NCI-H2196 treated with DMSO at 0.1 percent for 48 hours (cell line): ENCODE results near the gene HSPB3.
"Not testable (repeated sequence)": the region's sequence is repeated elsewhere in the genome, so short reads cannot be mapped to it uniquely, and the experiment has no call there.

Experiments used
- DNase-seq: peaks from one replicate; lab custom pipeline; 2025; ENCODE audit not compliant: unreplicated experiment; lab: John Stamatoyannopoulos, UW

The HSPB3 gene

DNA sequence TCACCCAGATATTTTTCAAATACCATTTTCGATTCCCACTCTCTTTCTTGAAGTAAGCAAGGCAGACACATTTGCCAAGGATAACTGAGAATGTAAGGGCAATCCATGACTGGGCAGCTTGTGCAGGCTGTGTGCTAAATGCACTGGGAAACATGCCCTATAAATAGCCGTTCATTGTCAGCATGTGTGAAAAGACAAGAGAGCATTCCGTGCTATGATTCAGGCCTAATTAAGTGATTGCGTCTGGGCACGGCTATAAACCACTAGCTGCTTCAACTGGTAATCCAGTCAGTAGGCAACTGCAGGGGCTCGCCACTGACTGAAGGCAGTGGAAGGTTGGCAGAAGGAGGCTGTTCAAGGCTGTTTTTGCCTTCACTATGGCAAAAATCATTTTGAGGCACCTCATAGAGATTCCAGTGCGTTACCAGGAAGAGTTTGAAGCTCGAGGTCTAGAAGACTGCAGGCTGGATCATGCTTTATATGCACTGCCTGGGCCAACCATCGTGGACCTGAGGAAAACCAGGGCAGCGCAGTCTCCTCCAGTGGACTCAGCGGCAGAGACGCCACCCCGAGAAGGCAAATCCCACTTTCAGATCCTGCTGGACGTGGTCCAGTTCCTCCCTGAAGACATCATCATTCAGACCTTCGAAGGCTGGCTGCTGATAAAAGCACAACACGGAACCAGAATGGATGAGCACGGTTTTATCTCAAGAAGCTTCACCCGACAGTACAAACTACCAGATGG lies at the start of gene HSPB3:
HSPB3 (plus strand) TSS at position 287 of the 745 bp plus-strand sequence; CDS start at position 378, 91 bp downstream.
- no peak for DNase-seq

GRCh38 chr5:54411176-54411575 lies 44.3 kb upstream of the HSPB3 start:
- DNase-seq, result no peak

DNA sequence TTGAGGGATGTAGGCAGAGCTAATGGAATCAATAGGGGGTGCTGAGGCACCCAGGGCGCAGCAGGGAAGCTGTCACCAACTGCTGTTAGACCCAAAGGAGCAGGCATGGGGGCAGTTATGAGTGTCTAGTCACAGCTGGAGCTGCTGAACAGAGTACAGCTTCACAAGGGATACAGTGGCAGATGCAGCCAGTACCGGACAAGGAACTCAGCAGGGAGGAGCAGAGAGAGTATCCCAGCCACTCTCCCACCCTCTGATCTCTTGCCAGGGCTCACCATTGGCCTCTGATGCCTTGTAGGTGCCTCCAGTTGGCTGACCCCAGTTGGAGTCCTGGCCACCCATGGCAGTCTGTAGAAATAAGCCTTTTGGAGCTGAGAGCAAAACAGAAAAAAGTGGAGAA lies 42.6 kb upstream of the HSPB3 start:
- no peak for DNase-seq

- DNase-seq, result no peak
Observed at GRCh38 chr5:54415147-54415546, 40.4 kb upstream of the HSPB3 start.

GRCh38 chr5:54415896-54416601 lies 39.5 kb upstream of the HSPB3 start:
- DNase-seq, result no peak

DNA sequence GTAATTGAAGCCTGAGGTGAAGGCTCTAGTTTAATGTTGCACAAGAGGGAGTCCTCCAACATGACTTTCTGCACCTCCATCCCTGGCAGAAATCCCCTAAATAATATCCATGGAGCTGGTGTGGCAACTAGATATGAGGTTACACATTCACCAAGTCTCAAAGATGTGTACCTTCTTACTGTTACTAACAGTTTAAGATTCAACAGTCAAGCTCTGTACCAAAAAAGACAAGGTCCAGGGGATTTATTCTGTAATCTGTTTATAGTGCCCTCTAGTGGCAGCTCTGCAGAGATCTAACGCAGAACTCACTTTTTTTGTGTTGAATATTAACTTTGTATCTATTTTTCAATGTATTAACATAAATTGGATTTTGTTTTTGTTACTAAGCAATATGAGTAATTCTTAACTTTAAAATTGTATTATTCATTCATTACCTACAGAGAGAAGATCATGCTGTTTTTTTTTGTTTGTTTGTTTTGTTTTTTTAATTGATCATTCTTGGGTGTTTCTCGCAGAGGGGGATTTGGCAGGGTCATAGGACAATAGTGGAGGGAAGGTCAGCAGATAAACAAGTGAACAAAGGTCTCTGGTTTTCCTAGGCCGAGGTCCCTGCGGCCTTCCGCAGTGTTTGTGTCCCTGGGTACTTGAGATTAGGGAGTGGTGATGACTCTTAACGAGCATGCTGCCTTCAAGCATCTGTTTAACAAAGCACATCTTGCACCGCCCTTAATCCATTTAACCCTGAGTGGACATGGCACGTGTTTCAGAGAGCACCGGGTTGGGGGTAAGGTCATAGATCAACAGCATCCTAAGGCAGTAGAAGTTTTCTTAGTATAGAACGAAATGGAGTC lies 35.7 kb upstream of the HSPB3 start:
- peak; percentile 4 for DNase-seq

DNA sequence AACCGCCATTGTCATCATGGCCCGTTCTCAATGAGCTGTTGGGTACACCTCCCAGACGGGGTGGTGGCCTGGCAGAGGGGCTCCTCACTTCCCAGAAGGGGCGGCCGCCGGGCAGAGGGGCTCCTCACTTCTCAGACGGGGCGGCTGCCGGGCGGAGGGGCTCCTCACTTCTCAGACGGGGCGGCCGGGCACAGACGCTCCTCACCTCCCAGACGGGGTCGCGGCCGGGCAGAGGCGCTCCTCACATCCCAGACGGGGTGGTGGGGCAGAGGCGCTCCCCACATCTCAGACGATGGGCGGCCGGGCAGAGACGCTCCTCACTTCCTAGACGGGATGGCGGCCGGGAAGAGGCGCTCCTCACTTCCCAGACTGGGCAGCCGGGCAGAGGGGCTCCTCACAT lies 35.0 kb upstream of the HSPB3 start:
- not testable (repeated sequence) for DNase-seq

DNA sequence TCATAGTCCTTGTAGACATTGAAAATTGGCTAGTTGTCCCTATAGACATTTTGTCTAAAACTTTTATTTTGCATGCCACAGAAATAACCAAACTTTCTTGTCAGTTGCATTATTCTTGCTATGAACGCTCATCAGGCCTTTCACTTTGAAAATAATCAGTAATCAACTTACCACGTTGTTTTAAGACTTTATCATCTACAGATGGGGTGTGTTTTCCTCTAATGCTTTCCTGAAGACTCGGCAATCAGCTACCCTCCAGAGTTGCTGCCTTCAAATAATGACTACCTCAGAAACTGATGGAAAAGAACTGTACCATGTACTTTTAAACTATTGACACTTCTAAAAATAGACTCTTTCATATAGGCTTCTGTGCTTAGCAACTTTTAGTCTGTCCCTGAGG lies 33.5 kb upstream of the HSPB3 start:
- no peak for DNase-seq

DNA sequence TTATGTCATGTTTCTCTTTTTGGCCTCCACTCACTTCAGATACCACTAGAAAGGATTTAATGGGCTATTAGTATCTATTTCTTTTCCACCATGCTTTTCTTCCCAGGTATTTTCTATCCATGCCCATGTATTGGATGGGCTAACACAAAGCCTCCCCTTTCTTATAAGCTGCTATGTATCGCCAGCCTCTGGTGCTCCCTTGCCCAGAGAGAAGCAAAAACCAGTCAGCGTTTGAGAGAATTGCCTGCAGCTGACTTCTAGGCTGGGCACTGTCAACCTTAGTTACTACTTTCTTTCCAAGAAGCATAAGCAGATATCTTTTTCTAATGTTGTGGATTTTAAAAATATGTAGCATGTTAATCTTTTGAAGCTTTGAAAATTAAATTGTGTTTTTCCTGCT lies 30.2 kb upstream of the HSPB3 start:
- DNase-seq, result no peak

- DNase-seq, result no peak
Observed at GRCh38 chr5:54426209-54426608, 29.3 kb upstream of the HSPB3 start.

DNA sequence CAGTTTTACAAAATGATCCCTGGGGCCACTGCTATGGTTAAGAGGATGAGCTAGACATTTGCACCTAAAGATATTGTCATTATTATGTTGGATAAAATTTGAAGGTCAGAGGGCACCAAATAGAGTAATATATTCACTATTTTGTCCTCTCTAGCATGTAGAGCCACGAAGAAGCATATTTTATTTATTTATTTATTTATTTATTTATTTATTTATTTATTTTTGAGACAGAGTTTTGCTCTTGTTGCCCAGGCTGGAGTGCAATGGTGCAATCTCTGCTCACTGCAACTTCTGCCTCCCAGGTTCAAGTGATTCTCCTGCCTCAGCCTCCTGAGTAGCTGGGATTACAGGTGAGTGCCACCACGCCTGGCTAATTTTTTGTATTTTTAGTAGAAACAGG lies 20.8 kb upstream of the HSPB3 start:
- DNase-seq, result not testable (repeated sequence)

DNA sequence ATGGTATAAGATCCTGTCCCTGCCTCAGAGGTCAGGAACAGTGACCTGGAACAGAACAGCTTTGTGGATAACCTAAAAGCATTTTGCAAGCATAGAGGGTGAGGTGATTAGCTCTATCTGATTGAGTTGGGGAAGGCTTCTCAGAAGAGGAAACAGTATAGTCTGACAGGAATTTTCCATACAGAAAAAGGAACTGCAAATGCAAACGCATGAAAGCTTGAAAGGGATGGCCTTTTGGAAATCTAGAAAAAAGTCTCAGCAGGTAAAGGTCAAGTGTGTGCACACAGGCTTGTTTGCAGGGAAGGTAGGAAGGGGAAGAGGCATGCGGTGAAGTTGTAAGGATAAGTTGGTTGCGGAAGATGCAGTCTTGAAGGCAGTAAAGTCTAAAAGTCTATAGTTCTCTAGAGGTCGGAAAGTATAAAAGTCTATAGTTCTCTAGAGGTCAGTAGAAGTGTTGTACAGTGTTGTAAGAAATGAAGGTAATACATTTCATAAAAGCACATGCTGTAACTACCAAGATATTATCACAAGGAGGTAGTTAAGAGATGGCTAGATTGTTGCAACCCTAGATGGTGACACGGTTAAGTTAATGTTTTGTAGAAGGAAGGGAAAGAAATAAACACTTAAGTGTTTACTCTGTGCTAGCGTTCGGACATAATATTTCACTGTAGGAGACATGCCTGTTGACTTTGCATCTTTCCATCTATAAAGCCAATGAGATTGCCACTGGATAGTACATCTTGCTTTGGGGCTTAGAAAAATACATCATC lies 16.7 kb upstream of the HSPB3 start:
- no peak for DNase-seq

DNA sequence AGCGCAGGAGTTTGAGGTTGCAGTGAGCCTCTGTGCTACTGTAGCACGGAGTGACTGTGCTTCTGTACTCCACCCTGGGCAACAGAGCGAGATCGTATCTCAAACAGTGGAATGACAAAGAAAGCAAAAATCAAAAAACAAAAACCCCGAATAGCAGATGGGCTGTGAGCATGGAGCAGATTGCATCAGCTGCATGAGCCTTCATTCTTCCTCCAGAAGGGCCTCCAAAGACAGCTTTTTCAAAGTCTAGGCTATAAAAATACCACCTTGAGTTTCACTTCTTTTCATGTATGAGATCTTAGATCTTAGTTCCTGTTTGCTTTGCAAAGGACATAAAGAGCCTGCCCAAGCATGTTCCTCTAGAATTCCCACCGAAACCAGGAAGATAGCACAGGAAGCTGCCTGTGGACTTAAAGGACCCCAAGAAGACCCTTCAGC lies 15.0 kb upstream of the HSPB3 start:
- no peak for DNase-seq

- no peak for DNase-seq
Observed at GRCh38 chr5:54442271-54442670, 13.2 kb upstream of the HSPB3 start.

DNA sequence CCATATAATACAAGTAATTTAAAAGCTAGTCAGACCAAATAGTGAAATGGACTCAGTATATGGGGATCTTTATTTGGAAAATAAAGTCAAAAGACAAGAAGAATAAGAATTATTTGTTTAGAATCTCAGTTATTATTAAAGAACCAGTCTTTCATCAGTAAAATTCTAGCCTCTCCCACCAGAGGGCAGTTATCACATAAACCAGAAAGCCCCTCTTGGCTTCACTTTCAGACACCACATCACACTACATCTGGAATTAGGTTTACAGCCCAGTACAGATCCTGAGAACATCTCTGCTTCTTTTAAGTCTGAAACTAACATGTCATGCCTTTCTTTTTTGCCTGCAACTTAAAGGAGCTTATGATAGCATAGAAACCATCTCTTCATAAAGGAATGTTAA lies 12.2 kb upstream of the HSPB3 start:
- no peak for DNase-seq

GRCh38 chr5:54445691-54446378 lies 9.7 kb upstream of the HSPB3 start:
- no peak for DNase-seq

DNA sequence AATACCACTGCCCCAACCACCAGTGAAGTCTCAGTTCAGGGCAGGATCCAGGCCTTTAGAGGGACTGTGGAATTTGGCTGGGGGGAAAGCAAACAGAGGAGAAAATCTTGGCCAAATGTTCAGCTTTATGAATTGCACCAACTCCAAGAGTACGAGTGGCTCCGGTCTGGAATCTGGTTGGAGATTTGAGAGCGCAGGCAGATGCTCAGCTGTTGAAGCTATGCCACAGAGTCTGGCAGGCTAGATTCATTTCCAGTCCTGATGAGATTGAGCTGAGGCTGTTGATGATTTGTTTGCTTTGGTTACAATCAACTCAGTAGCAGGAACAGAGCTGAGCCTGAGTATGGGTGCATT lies 9.1 kb upstream of the HSPB3 start:
- no peak for DNase-seq

- no peak for DNase-seq
Observed at GRCh38 chr5:54449923-54450322, 5.6 kb upstream of the HSPB3 start.

DNA sequence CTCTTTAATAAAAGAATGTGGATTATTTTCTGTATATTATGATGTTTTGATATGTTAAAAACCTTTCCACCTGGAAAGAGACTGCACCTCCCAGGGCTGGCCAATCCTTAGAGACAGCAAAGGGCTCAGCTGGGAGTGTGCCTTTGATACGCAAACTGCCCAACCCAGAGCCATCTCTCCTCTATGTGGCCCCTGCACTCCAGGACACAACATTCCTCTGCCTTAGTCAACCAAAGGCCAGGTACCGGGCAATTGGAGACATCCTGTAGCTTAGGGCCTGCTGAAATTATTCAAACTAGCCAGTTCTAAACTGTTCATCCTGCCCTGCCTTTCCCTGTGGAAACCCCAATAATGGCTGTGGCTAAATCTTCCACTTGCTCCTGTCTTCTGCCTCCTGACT lies 5.0 kb upstream of the HSPB3 start:
- DNase-seq, result no peak

- DNase-seq, result no peak
Observed at GRCh38 chr5:54453046-54453445, 2.5 kb upstream of the HSPB3 start.
